MM.1S (cell line): ENCODE results near the gene CREG1.

ENCODE experiments used
- DNase-seq: peaks from one replicate; pipeline ENCODE4 v3.0.0-alpha.2; 2015
- H2AFZ ChIP-seq: fragments of 300-600 bp; sonication (generic); 2 replicates; pipeline ENCODE4 v1.6.0; 2016; ENCODE audit warnings: antibody characterized with exemption, low read length
- H3F3A ChIP-seq: fragments of 300-600 bp; sonication (generic); 2 replicates; pipeline ENCODE4 v1.6.1; 2016; ENCODE audit warnings: mild to moderate bottlenecking, antibody characterized with exemption, low read length, moderate library complexity, mixed read lengths; ENCODE audit not compliant: insufficient read depth
- H3K27ac ChIP-seq: fragments of 300-600 bp; sonication (generic); 2 replicates; pipeline ENCODE4 v1.5.1; 2016; ENCODE audit warnings: mild to moderate bottlenecking, low read length
- H3K27me3 ChIP-seq: fragments of 300-600 bp; sonication (generic); replicated peaks from 2 replicates; pipeline ENCODE4 v1.6.0; 2016; ENCODE audit warnings: low read length; ENCODE audit not compliant: insufficient read depth
- H3K36me3 ChIP-seq: fragments of 300-600 bp; sonication (generic); replicated peaks from 2 replicates; pipeline ENCODE4 v1.6.1; 2016; ENCODE audit warnings: mild to moderate bottlenecking, low read length, mixed read lengths; ENCODE audit not compliant: insufficient read depth
- H3K4me1 ChIP-seq: fragments of 300-600 bp; sonication (generic); 2 replicates; pipeline ENCODE4 v1.6.1; 2016; ENCODE audit warnings: low read length, mixed read lengths
- H3K4me2 ChIP-seq: fragments of 300-600 bp; sonication (generic); 2 replicates; pipeline ENCODE4 v1.6.0; 2016; ENCODE audit warnings: low read depth, low read length
- H3K4me3 ChIP-seq: fragments of 300-600 bp; sonication (generic); 2 replicates; pipeline ENCODE4 v1.5.1; 2016; ENCODE audit warnings: low read length, mixed read lengths
- H3K79me2 ChIP-seq: fragments of 300-600 bp; sonication (generic); 2 replicates; pipeline ENCODE4 v1.6.1; 2016; ENCODE audit warnings: mixed run types, low read length, mixed read lengths
- H3K9ac ChIP-seq: fragments of 300-600 bp; sonication (generic); 2 replicates; pipeline ENCODE4 v1.6.1; 2016; ENCODE audit warnings: low read length, mixed read lengths
- H3K9me2 ChIP-seq: fragments of 300-600 bp; sonication (generic); replicated peaks from 2 replicates; pipeline ENCODE4 v1.6.1; 2016; ENCODE audit warnings: mild to moderate bottlenecking, low read length, mixed read lengths; ENCODE audit not compliant: insufficient read depth
- H3K9me3 ChIP-seq: fragments of 300-600 bp; sonication (generic); replicated peaks from 2 replicates; pipeline ENCODE4 v1.6.1; 2016; ENCODE audit warnings: mild to moderate bottlenecking, low read length, mixed read lengths; ENCODE audit not compliant: insufficient read depth
- H4K20me1 ChIP-seq: fragments of 300-600 bp; sonication (generic); 2 replicates; pipeline ENCODE4 v1.6.1; 2016; ENCODE audit warnings: mild to moderate bottlenecking, low read length, moderate library complexity, mixed read lengths; ENCODE audit not compliant: insufficient read depth
- EZH2 ChIP-seq: fragments of 300-600 bp; sonication (generic); optimal IDR thresholded peaks from 2 replicates; pipeline ENCODE3; 2017; ENCODE audit warnings: low read depth, mild to moderate bottlenecking, antibody characterized with exemption, low read length, mixed read lengths
- EZH2phosphoT487 ChIP-seq: fragments of 300-600 bp; sonication (generic); IDR thresholded peaks from 2 replicates; pipeline ENCODE4 v1.6.1; 2018; ENCODE audit warnings: antibody characterized with exemption, low read length
- TF ChIP-seq, protein P1 (sequence below): fragments of 300-600 bp; sonication (generic); IDR thresholded peaks from 2 replicates; pipeline ENCODE4 v1.5.1; 2016; ENCODE audit warnings: antibody characterized with exemption, low read length, mixed read lengths

CREG1 gene

GRCh38 chr1:167584581-167584980, 31.0 kb upstream of the CREG1 start:
- Histone ChIP-seq H3K79me2 (no peaks in the 10 kb centered on the region), H3K36me3 (no peaks in the 10 kb centered on the region), H3K9ac (no peak overlapping the region), H3K4me2 (no peak overlapping the region), H3K9me2 (no peaks in the 10 kb centered on the region), H3K27ac (no peak overlapping the region), H3K27me3 (no peaks in the 10 kb centered on the region), H3K4me3 (no peak overlapping the region), H4K20me1 (no peaks in the 10 kb centered on the region), H3K4me1 (no peaks in the 10 kb centered on the region), H3F3A (no peaks in the 10 kb centered on the region), H2AFZ (no peak overlapping the region), H3K9me3 (no peaks in the 10 kb centered on the region)
- no peak for DNase-seq
- TF ChIP-seq EZH2 = no peak
- TF ChIP-seq EZH2phosphoT487 = no peak
- TF ChIP-seq, protein P1, sequence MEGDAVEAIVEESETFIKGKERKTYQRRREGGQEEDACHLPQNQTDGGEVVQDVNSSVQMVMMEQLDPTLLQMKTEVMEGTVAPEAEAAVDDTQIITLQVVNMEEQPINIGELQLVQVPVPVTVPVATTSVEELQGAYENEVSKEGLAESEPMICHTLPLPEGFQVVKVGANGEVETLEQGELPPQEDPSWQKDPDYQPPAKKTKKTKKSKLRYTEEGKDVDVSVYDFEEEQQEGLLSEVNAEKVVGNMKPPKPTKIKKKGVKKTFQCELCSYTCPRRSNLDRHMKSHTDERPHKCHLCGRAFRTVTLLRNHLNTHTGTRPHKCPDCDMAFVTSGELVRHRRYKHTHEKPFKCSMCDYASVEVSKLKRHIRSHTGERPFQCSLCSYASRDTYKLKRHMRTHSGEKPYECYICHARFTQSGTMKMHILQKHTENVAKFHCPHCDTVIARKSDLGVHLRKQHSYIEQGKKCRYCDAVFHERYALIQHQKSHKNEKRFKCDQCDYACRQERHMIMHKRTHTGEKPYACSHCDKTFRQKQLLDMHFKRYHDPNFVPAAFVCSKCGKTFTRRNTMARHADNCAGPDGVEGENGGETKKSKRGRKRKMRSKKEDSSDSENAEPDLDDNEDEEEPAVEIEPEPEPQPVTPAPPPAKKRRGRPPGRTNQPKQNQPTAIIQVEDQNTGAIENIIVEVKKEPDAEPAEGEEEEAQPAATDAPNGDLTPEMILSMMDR = no peak

DNA sequence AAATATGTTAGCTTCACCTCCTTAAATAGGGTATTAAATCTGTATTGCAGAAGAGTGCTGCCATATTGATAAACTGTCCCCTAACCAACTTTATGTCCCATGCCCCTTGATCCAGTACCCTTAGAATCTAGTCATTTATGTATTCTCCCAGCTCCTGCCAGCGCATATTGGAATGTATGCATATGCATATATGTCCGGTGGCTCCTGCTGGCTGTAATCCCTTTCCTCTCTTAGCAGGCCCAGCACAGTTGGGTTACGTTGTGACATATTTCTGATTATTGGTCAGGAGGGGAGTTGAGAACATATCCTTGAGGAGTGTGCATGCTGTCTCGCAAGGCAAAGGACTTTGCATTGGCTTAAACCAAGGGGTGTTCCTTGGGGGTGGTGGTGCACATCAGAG, 29.2 kb upstream of the CREG1 start:
- DNase-seq = no peak
- no peak overlapping the region for H3K4me3 ChIP-seq
- H3K4me1 ChIP-seq = no peaks in the 10 kb centered on the region
- H3F3A ChIP-seq = no peaks in the 10 kb centered on the region
- no peaks in the 10 kb centered on the region for H3K36me3 ChIP-seq
- TF ChIP-seq EZH2phosphoT487 = no peak
- no peak for TF ChIP-seq EZH2
- TF ChIP-seq, protein P1 = no peak
- H3K27ac ChIP-seq = no peak overlapping the region
- no peak overlapping the region for H2AFZ ChIP-seq
- no peaks in the 10 kb centered on the region for H4K20me1 ChIP-seq
- no peak overlapping the region for H3K4me2 ChIP-seq
- H3K9ac ChIP-seq = no peak overlapping the region
- no peaks in the 10 kb centered on the region for H3K9me3 ChIP-seq
- no peaks in the 10 kb centered on the region for H3K27me3 ChIP-seq
- H3K79me2 ChIP-seq = no peaks in the 10 kb centered on the region
- no peaks in the 10 kb centered on the region for H3K9me2 ChIP-seq

- Histone ChIP-seq H3K27me3 (no peaks in the 10 kb centered on the region), H3K9ac (no peak overlapping the region), H3K4me2 (no peak overlapping the region), H2AFZ (no peak overlapping the region), H3F3A (no peaks in the 10 kb centered on the region), H3K27ac (no peak overlapping the region), H3K9me3 (no peaks in the 10 kb centered on the region), H3K4me3 (no peak overlapping the region), H3K79me2 (no peaks in the 10 kb centered on the region), H3K9me2 (no peaks in the 10 kb centered on the region), H3K4me1 (no peaks in the 10 kb centered on the region), H4K20me1 (no peaks in the 10 kb centered on the region), H3K36me3 (no peaks in the 10 kb centered on the region)
- TF ChIP-seq, protein P1 = no peak
- no peak for TF ChIP-seq EZH2
- TF ChIP-seq EZH2phosphoT487 = no peak
- no peak for DNase-seq
These were observed 28.5 kb upstream of the CREG1 start for GRCh38 chr1:167582064-167582463.

- Histone ChIP-seq H3K9me3 (no peaks in the 10 kb centered on the region), H3K9me2 (no peaks in the 10 kb centered on the region), H3K4me1 (no peaks in the 10 kb centered on the region), H3K4me2 (no peak overlapping the region), H3F3A (no peaks in the 10 kb centered on the region), H3K4me3 (no peak overlapping the region), H3K9ac (no peak overlapping the region), H3K27me3 (no peaks in the 10 kb centered on the region), H3K79me2 (no peaks in the 10 kb centered on the region), H4K20me1 (no peaks in the 10 kb centered on the region), H2AFZ (no peak overlapping the region), H3K27ac (no peak overlapping the region), H3K36me3 (no peaks in the 10 kb centered on the region)
- TF ChIP-seq EZH2 (no peak), EZH2phosphoT487 (no peak)
- no peak for DNase-seq
These were observed 26.4 kb upstream of the CREG1 start for GRCh38 chr1:167579986-167580385.
